CD4-positive, alpha-beta T cell (primary cell): ENCODE measurements around the gene ANKDD1B. TPM values are rescaled to one million over a fixed set of nuclear protein-coding genes. Genes with fewer than 3 reads are reported as not detected.
"Not testable (repeated sequence)": the region's sequence is repeated elsewhere in the genome, so short reads cannot be mapped to it uniquely, and the experiment has no call there.

ENCODE experiments used
- ATAC-seq: fragments of 200-7000 bp; cut with Tn5 transposase; one replicate; pipeline ENCODE4 v1.10.0; 2022; ENCODE audit warnings: mild to moderate bottlenecking; ENCODE audit not compliant: poor library complexity
- CTCF ChIA-PET: fragments of 350-600 bp; sonication (Branson Sonifier 250); formaldehyde crosslinking; loops from one replicate; lab custom pipeline; 2021; ENCODE audit warnings: antibody characterized with exemption, inconsistent platforms; lab: Charles Lee
- POLR2A ChIA-PET: fragments of 350-600 bp; sonication (Branson Sonifier 250); formaldehyde crosslinking; loops from one replicate; lab custom pipeline; 2021; ENCODE audit warnings: antibody characterized with exemption, inconsistent platforms; lab: Charles Lee
- DNase-seq, 14 experiments: peaks; one replicate each; pipeline ENCODE4 v3.0.0-alpha.2; 2013 to 2020; ENCODE audit warnings: mixed read lengths in 2 of 14
- H3K27ac ChIP-seq, 2 donors: one replicate each; pipeline versions ENCODE4 v1.5.1 to v1.7.0; 2013; ENCODE audit warnings: low read length in 2 of 2, low read depth in 1 of 2, mild to moderate bottlenecking in 1 of 2
- H3K27me3 ChIP-seq, 2 experiments: 1 replicate in 1 of 2; 2 replicates in 1 of 2; pipeline versions ENCODE4 v1.6.1 to v1.7.0; 2013; ENCODE audit warnings: low read length in 2 of 2, control low read depth in 1 of 2, mild to moderate bottlenecking in 1 of 2, moderate library complexity in 1 of 2; ENCODE audit not compliant: insufficient read depth in 2 of 2, control insufficient read depth in 1 of 2
- H3K36me3 ChIP-seq: one replicate; pipeline ENCODE4 v1.6.1; 2013; ENCODE audit warnings: low read length, control low read depth; ENCODE audit not compliant: insufficient read depth
- H3K4me1 ChIP-seq: one replicate; pipeline ENCODE4 v1.6.1; 2013; ENCODE audit warnings: low read length, control low read depth; ENCODE audit not compliant: insufficient read depth
- H3K4me3 ChIP-seq: one replicate; pipeline ENCODE4 v1.5.1; 2013; ENCODE audit warnings: mild to moderate bottlenecking, low read length, moderate library complexity
- H3K9me3 ChIP-seq, 2 experiments: 1 replicate in 1 of 2; 2 replicates in 1 of 2; pipeline versions ENCODE4 v1.6.1 to v1.7.0; 2013; ENCODE audit warnings: low read length in 2 of 2, mild to moderate bottlenecking in 2 of 2, control low read depth in 1 of 2, moderate library complexity in 1 of 2; ENCODE audit not compliant: control insufficient read depth in 1 of 2, insufficient read depth in 1 of 2
- H3K27ac Mint-ChIP-seq: one replicate; pipeline ENCODE4 v1.8.0; 2020; ENCODE audit warnings: mixed read lengths
- H3K27me3 Mint-ChIP-seq: one replicate; pipeline ENCODE4 v1.8.0; 2021; ENCODE audit warnings: mixed read lengths
- H3K36me3 Mint-ChIP-seq: one replicate; pipeline ENCODE4 v1.8.0; 2021; ENCODE audit warnings: low read depth, mixed read lengths
- H3K4me1 Mint-ChIP-seq: one replicate; pipeline ENCODE4 v1.8.0; 2021; ENCODE audit warnings: low read depth, mixed read lengths
- H3K4me3 Mint-ChIP-seq: one replicate; pipeline ENCODE4 v1.8.0; 2020; ENCODE audit warnings: mild to moderate bottlenecking, mixed read lengths
- H3K9me3 Mint-ChIP-seq: one replicate; pipeline ENCODE4 v1.8.0; 2020; ENCODE audit warnings: mixed read lengths
- CTCF ChIP-seq: fragments of 200-600 bp; IDR thresholded peaks from one replicate; pipeline ENCODE4 v1.8.0; 2022; ENCODE audit warnings: antibody characterized with exemption, mild to moderate bottlenecking
- intact Hi-C, 2 experiments: fragments of 100-400 bp; cut with DNase I in 1 of 2; cut with micrococcal nuclease in 1 of 2; formaldehyde crosslinking; loops; one replicate each; pipeline versions ENCODE4 v1.15.1 to v1.9.0; 2023 to 2025; cut with DNase I, micrococcal nuclease
- total RNA-seq, 174 experiments: library from RNA in 2 of 174; stranded (reverse) in 2 of 174; gene quantifications; one replicate each; pipeline ENCODE4 v1.2.3 and lab custom pipeline; 2021 to 2026

ANKDD1B gene
- total RNA-seq, 2 experiments from 2014 or later: 0.30 TPM; not detected in 1

- Histone ChIP-seq H3K9me3 (no peaks in the 10 kb centered on the region), H3K27ac (no peak overlapping the region), H3K4me1 (no peaks in the 10 kb centered on the region), H3K36me3 (peaks cover 26% of the 10 kb centered on the region), H3K4me3 (no peak overlapping the region), H3K27me3 (no peaks in the 10 kb centered on the region)
- DNase-seq (no peak), ATAC-seq (no peak)
- Mint-ChIP-seq H3K27ac (no peak overlapping the region), H3K36me3 (peaks cover 73% of the 10 kb centered on the region), H3K4me1 (no peaks in the 10 kb centered on the region), H3K27me3 (no peaks in the 10 kb centered on the region), H3K9me3 (no peaks in the 10 kb centered on the region), H3K4me3 (no peak overlapping the region)
- ChIA-PET CTCF (no interaction called here), POLR2A (interaction anchor here (1.2 kb wide), 1 partner anchor 21 kb away, joined by 4 read pairs; no protein-coding TSS in a partner anchor)
- no peak for TF ChIP-seq CTCF
- intact Hi-C loops: no loop called here
Measured at GRCh38 chr5:75574791-75575190, 36.5 kb upstream of the ANKDD1B start.

GRCh38 chr5:75578280-75578679, 33.0 kb upstream of the ANKDD1B start:
- H3K27ac Mint-ChIP-seq, H3K9me3 ChIP-seq, H3K4me3 ChIP-seq, DNase-seq, H3K4me1 Mint-ChIP-seq, H3K4me1 ChIP-seq, H3K27ac ChIP-seq, H3K27me3 Mint-ChIP-seq, POLR2A ChIA-PET, intact Hi-C loops, H3K27me3 ChIP-seq, H3K9me3 Mint-ChIP-seq, CTCF ChIA-PET, ATAC-seq, H3K4me3 Mint-ChIP-seq: not testable (repeated sequence)
- peaks cover 31% of the 10 kb centered on the region for H3K36me3 ChIP-seq
- H3K36me3 Mint-ChIP-seq: peaks cover 67% of the 10 kb centered on the region

- no peak overlapping the region for H3K4me3 Mint-ChIP-seq
- DNase-seq (no peak), ATAC-seq (no peak)
- no peak overlapping the region for H3K27ac Mint-ChIP-seq
- peaks cover 70% of the 10 kb centered on the region for H3K36me3 Mint-ChIP-seq
- Histone ChIP-seq H3K9me3 (no peaks in the 10 kb centered on the region), H3K36me3 (peaks cover 35% of the 10 kb centered on the region), H3K27me3 (no peaks in the 10 kb centered on the region), H3K27ac (no peak overlapping the region), H3K4me3 (no peak overlapping the region), H3K4me1 (no peaks in the 10 kb centered on the region)
- no peak for TF ChIP-seq CTCF
- ChIA-PET POLR2A (no interaction called here), CTCF (no interaction called here)
- no peaks in the 10 kb centered on the region for H3K27me3 Mint-ChIP-seq
- intact Hi-C loops: no loop called here
- no peaks in the 10 kb centered on the region for H3K4me1 Mint-ChIP-seq
- H3K9me3 Mint-ChIP-seq: no peaks in the 10 kb centered on the region
Measured at GRCh38 chr5:75584641-75585040, 26.6 kb upstream of the ANKDD1B start.

GRCh38 chr5:75588666-75589065, 22.6 kb upstream of the ANKDD1B start:
- H3K4me3 ChIP-seq: no peak overlapping the region
- H3K36me3 Mint-ChIP-seq: peaks cover 80% of the 10 kb centered on the region
- peaks cover 34% of the 10 kb centered on the region for H3K36me3 ChIP-seq
- H3K9me3 Mint-ChIP-seq: no peaks in the 10 kb centered on the region
- H3K27ac Mint-ChIP-seq: no peak overlapping the region
- DNase-seq (no peak), ATAC-seq (no peak)
- intact Hi-C loops: no loop called here
- TF ChIP-seq CTCF: no peak
- H3K27ac ChIP-seq: no peak overlapping the region
- no peaks in the 10 kb centered on the region for H3K4me1 Mint-ChIP-seq
- H3K9me3 ChIP-seq: no peaks in the 10 kb centered on the region
- H3K4me1 ChIP-seq: no peaks in the 10 kb centered on the region
- no peaks in the 10 kb centered on the region for H3K27me3 ChIP-seq
- no peaks in the 10 kb centered on the region for H3K27me3 Mint-ChIP-seq
- CTCF ChIA-PET: no interaction called here
- no peak overlapping the region for H3K4me3 Mint-ChIP-seq
- POLR2A ChIA-PET: no interaction called here
